HCT116 (cell line): ENCODE results near the gene UCP1. TPM values are rescaled to one million over a fixed set of nuclear protein-coding genes. Genes with fewer than 3 reads are reported as not detected.

Source experiments
- ATAC-seq: fragments of 200-7000 bp; cut with Tn5 transposase; 2 replicates; pipeline ENCODE4 v1.9.1; 2020; ENCODE audit warnings: mild to moderate bottlenecking, moderate library complexity
- BruUV-seq: library from RNA; stranded (reverse); fragments of 400-500 nt; replicated peaks from 2 replicates; lab custom pipeline; 2021; lab: Mats Ljungman, UMichigan
- CTCF ChIA-PET: fragments of 300-600 bp; sonication (Branson Sonifier 250); formaldehyde crosslinking; loops from one replicate; lab custom pipeline; 2021; ENCODE audit warnings: antibody characterized with exemption; lab: Charles Lee
- POLR2A ChIA-PET: fragments of 300-600, 350-600 bp; sonication (Branson Sonifier 250); formaldehyde crosslinking; loops from one replicate; lab custom pipeline; 2021; ENCODE audit warnings: antibody characterized with exemption; lab: Charles Lee
- RAD21 ChIA-PET, 2 experiments: fragments of 300-600 bp; sonication (Branson Sonifier 250); formaldehyde crosslinking; loops; one replicate each; lab custom pipeline; 2023; ENCODE audit warnings: low total read pairs in 2 of 2; ENCODE audit not compliant: uncharacterized antibody in 2 of 2, unreplicated experiment in 2 of 2, low non-redundant PET in 1 of 2; lab: Charles Lee
- DNase-seq: peaks from one replicate; pipeline ENCODE4 v3.0.0-alpha.2; 2010; ENCODE audit warnings: low read depth, low spot score
- H2AFZ ChIP-seq: fragments of 200-600 bp; shearing (Covaris generic), sonication (generic); 2 replicates; pipeline ENCODE4 v1.6.1; 2017; ENCODE audit warnings: low read depth, mixed run types, mixed read lengths, antibody characterized with exemption, low read length; ENCODE audit not compliant: poor library complexity, severe bottlenecking
- H3K27ac ChIP-seq: 2 replicates; pipeline ENCODE4 v1.5.1; 2012; ENCODE audit warnings: low read depth, low read length
- H3K27me3 ChIP-seq: fragments of 200-600 bp; sonication (generic); 2 replicates; pipeline ENCODE4 v1.6.1; 2016; ENCODE audit warnings: mixed run types, low read length, mixed read lengths; ENCODE audit not compliant: insufficient read depth
- H3K36me3 ChIP-seq, 2 experiments: fragments of 200-500 bp in 1 of 2; fragments of 200-600 bp in 1 of 2; sonication (Bioruptor generic) in 1 of 2; sonication (generic) in 1 of 2; 2 replicates each; pipeline versions ENCODE4 v1.5.1 to v1.6.1; 2014 to 2016; ENCODE audit warnings: low read length in 2 of 2, inconsistent platforms in 1 of 2, mixed read lengths in 1 of 2, mixed run types in 1 of 2; ENCODE audit not compliant: insufficient read depth in 2 of 2, control insufficient read depth in 1 of 2
- H3K4me1 ChIP-seq, 2 experiments: fragments of 200-600 bp in 1 of 2; sonication (generic) in 1 of 2; 2 replicates each; pipeline versions ENCODE4 v1.5.1 to v1.6.1; 2012 to 2017; ENCODE audit warnings: low read length in 2 of 2, inconsistent platforms in 1 of 2, mild to moderate bottlenecking in 1 of 2, mixed read lengths in 1 of 2, mixed run types in 1 of 2, moderate library complexity in 1 of 2; ENCODE audit not compliant: insufficient read depth in 2 of 2, control insufficient read depth in 1 of 2
- H3K4me2 ChIP-seq: fragments of 200-600 bp; sonication (generic); 2 replicates; pipeline ENCODE4 v1.6.1; 2017; ENCODE audit warnings: mixed run types, low read length, mixed read lengths
- H3K4me3 ChIP-seq, 2 experiments: fragments of 200-600 bp in 1 of 2; sonication (generic) in 1 of 2; replicated peaks in 1 of 2; 2 replicates each; pipeline ENCODE4 v1.5.1; 2011 to 2016; ENCODE audit warnings: low read length in 2 of 2, control low read depth in 1 of 2, low read depth in 1 of 2, mild to moderate bottlenecking in 1 of 2, mixed read lengths in 1 of 2, mixed run types in 1 of 2
- H3K79me2 ChIP-seq: fragments of 200-600 bp; sonication (generic); 2 replicates; pipeline ENCODE4 v1.6.1; 2017; ENCODE audit warnings: mild to moderate bottlenecking, mixed run types, low read length, moderate library complexity, mixed read lengths; ENCODE audit not compliant: insufficient read depth
- H3K9ac ChIP-seq: fragments of 200-600 bp; sonication (generic); 2 replicates; pipeline ENCODE4 v1.6.1; 2016; ENCODE audit warnings: low read length, mixed read lengths
- H3K9me2 ChIP-seq: fragments of 200-600 bp; sonication (generic), shearing (Covaris generic); 2 replicates; pipeline ENCODE4 v1.6.1; 2017; ENCODE audit warnings: mixed run types, mild to moderate bottlenecking, moderate library complexity; ENCODE audit not compliant: insufficient read depth
- H3K9me3 ChIP-seq, 2 experiments: fragments of 200-500 bp in 1 of 2; fragments of 200-600 bp in 1 of 2; sonication (Bioruptor generic) in 1 of 2; sonication (generic) in 1 of 2; 2 replicates each; pipeline ENCODE4 v1.6.1; 2014 to 2017; ENCODE audit warnings: low read length in 2 of 2, mixed read lengths in 2 of 2, inconsistent platforms in 1 of 2, low read depth in 1 of 2, mild to moderate bottlenecking in 1 of 2, mixed run types in 1 of 2, moderate library complexity in 1 of 2; ENCODE audit not compliant: control insufficient read depth in 1 of 2, insufficient read depth in 1 of 2
- H4K20me1 ChIP-seq: fragments of 200-600 bp; sonication (generic), shearing (Covaris generic); 2 replicates; pipeline ENCODE4 v1.6.1; 2017; ENCODE audit warnings: mixed run types, mild to moderate bottlenecking, moderate library complexity; ENCODE audit not compliant: insufficient read depth
- CBX3 ChIP-seq: IDR thresholded peaks from 2 replicates; pipeline ENCODE4 v1.6.1; 2012; ENCODE audit warnings: low read depth
- CEBPB ChIP-seq: IDR thresholded peaks from 2 replicates; pipeline ENCODE4 v1.6.1; 2012; ENCODE audit warnings: low read depth
- EZH2 ChIP-seq: fragments of 200-600 bp; sonication (generic); IDR thresholded peaks from 2 replicates; pipeline ENCODE4 v1.6.1; 2017; ENCODE audit warnings: antibody characterized with exemption, mixed run types
- EZH2phosphoT487 ChIP-seq: fragments of 200-600 bp; IDR thresholded peaks from 2 replicates; pipeline ENCODE4 v1.6.1; 2018; ENCODE audit warnings: antibody characterized with exemption, borderline replicate concordance
- POLR2AphosphoS5 ChIP-seq: IDR thresholded peaks from 2 replicates; pipeline ENCODE4 v1.6.1; 2011; ENCODE audit warnings: mild to moderate bottlenecking, low read depth, low read length, moderate library complexity
- SRF ChIP-seq: IDR thresholded peaks from 2 replicates; pipeline ENCODE4 v1.6.1; 2012; ENCODE audit warnings: low read depth
- TCF7L2 ChIP-seq: IDR thresholded peaks from 2 replicates; pipeline ENCODE4 v1.7.0; 2011; ENCODE audit warnings: borderline replicate concordance, inconsistent platforms; ENCODE audit not compliant: insufficient read depth, insufficient read length; ENCODE audit errors: extremely low read depth
- ZBTB33 ChIP-seq: IDR thresholded peaks from 2 replicates; pipeline ENCODE4 v1.6.1; 2011; ENCODE audit warnings: mild to moderate bottlenecking, low read length, moderate library complexity; ENCODE audit not compliant: insufficient replicate concordance; ENCODE audit errors: extremely low read depth
- ZFX ChIP-seq: fragments of 450-650 bp; IDR thresholded peaks from 2 replicates; pipeline ENCODE4 v1.6.1; 2017
- ZNF274 ChIP-seq: fragments of 200-500 bp; sonication (Bioruptor generic); IDR thresholded peaks from 2 replicates; pipeline ENCODE4 v1.6.1; 2014; ENCODE audit warnings: mild to moderate bottlenecking, low read depth, low read length, inconsistent platforms
- intact Hi-C: fragments of 100-400 bp; cut with micrococcal nuclease; formaldehyde crosslinking; loops from 2 replicates; pipeline ENCODE4 v1.10.0; 2022
- total RNA-seq: library from RNA; stranded (reverse); gene quantifications from one replicate; pipeline ENCODE4 v1.2.1, GENCODE V29; 2021; ENCODE audit not compliant: unreplicated experiment

UCP1 gene
- total RNA-seq, 1 experiment from 2014 or later = not detected

- TF ChIP-seq ZFX (no peak), POLR2AphosphoS5 (no peak)
These were observed 48.9 kb upstream of the UCP1 start (continued) for GRCh38 chr4:140617499-140618248.

GRCh38 chr4:140615451-140615850 is 46.7 kb upstream of the UCP1 start:
- H3K79me2 ChIP-seq = no peaks in the 10 kb centered on the region
- H3K9ac ChIP-seq = no peak overlapping the region
- intact Hi-C loops = no loop called here
- ChIA-PET POLR2A (no interaction called here), CTCF (no interaction called here), RAD21 (no interaction called here)
- no peak overlapping the region for H3K27ac ChIP-seq
- H3K9me3 ChIP-seq = no peaks in the 10 kb centered on the region
- no peak overlapping the region for H3K4me2 ChIP-seq
- no peak for ATAC-seq
- H4K20me1 ChIP-seq = no peaks in the 10 kb centered on the region
- H3K4me3 ChIP-seq = no peak overlapping the region
- H3K27me3 ChIP-seq = no peaks in the 10 kb centered on the region
- H3K9me2 ChIP-seq = no peaks in the 10 kb centered on the region
- TF ChIP-seq TCF7L2 (no peak), CBX3 (no peak), ZNF274 (no peak)
- H2AFZ ChIP-seq = no peak overlapping the region
- no TSS peak for BruUV-seq
- no peaks in the 10 kb centered on the region for H3K4me1 ChIP-seq
- DNase-seq = no peak
- H3K36me3 ChIP-seq = no peaks in the 10 kb centered on the region

GRCh38 chr4:140612357-140612756 is 43.6 kb upstream of the UCP1 start:
- intact Hi-C loops = no loop called here
- ChIA-PET CTCF (no interaction called here), POLR2A (no interaction called here), RAD21 (no interaction called here)
- H3K9ac ChIP-seq = no peak overlapping the region
- no peak overlapping the region for H3K4me2 ChIP-seq
- H3K9me2 ChIP-seq = no peaks in the 10 kb centered on the region
- no peaks in the 10 kb centered on the region for H3K9me3 ChIP-seq
- no peaks in the 10 kb centered on the region for H3K79me2 ChIP-seq
- no peak for ATAC-seq
- H3K36me3 ChIP-seq = no peaks in the 10 kb centered on the region
- H3K27ac ChIP-seq = no peak overlapping the region
- no peak for DNase-seq
- TF ChIP-seq EZH2 (no peak), SRF (no peak), EZH2phosphoT487 (no peak), CEBPB (no peak), ZBTB33 (no peak)
- no TSS peak for BruUV-seq
- no peak overlapping the region for H2AFZ ChIP-seq
- H3K27me3 ChIP-seq = no peaks in the 10 kb centered on the region
- no peaks in the 10 kb centered on the region for H4K20me1 ChIP-seq
- H3K4me1 ChIP-seq = 0 out of 4 replicates have a peak, but pooled peaks cover 0 to 5% of the 10 kb centered on the region in 2 experiments
- no peak overlapping the region for H3K4me3 ChIP-seq
